GM18511 (cell line): Measurements from ENCODE around the gene HOXA7.

Source experiments
- ATAC-seq: cut with Tn5 transposase; IDR thresholded peaks from one replicate; pipeline ENCODE4 v1.9.1; 2021; ENCODE audit warnings: mild to moderate bottlenecking, moderate library complexity; ENCODE audit not compliant: unreplicated experiment

HOXA7 gene

DNA sequence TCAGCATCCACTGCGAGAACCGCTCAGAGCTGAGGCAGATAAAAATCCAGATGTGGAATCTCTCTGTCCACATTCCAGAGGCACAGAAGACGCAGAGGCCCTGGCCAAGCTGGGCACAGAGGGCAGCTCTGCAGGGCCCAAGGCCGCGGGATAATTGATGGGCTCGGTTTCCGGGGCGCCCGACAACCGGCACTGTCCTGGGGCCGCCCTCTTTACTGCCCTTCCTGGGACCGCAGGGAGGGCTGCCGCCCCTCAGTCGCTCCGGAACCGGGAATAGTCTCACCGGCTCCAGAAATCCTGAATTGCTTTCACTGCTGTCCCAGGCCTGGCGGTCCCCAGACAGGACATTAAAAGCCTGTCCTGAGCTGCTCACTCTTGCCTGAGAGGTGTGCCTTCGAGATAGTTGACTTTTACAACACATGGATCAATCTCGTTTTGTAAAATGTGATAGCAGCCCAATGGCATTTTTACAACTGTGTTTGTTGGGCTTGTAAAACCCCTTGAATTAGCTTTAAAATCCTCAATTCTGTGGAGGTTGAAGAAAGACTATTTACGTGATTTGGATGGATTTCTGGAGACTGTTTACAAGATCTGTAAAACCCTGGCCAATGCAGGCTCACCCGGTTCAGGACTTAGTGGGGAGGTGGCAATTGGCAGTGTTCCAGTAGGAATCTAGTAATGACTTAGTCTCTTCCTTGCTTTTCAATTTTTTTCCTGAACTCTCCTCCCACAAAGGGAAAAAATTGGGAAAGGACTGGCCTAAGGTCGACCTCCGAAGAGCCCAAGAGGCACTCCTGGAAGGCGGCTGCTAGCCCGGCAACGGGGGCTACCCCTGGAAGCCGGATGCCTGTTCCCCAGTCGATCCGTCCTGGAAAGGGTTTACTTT lies 7.5 kb downstream of the HOXA7 start:
- no peak for ATAC-seq

GRCh38 chr7:27148031-27148755 lies 8.3 kb downstream of the HOXA7 start:
- ATAC-seq, result no peak

DNA sequence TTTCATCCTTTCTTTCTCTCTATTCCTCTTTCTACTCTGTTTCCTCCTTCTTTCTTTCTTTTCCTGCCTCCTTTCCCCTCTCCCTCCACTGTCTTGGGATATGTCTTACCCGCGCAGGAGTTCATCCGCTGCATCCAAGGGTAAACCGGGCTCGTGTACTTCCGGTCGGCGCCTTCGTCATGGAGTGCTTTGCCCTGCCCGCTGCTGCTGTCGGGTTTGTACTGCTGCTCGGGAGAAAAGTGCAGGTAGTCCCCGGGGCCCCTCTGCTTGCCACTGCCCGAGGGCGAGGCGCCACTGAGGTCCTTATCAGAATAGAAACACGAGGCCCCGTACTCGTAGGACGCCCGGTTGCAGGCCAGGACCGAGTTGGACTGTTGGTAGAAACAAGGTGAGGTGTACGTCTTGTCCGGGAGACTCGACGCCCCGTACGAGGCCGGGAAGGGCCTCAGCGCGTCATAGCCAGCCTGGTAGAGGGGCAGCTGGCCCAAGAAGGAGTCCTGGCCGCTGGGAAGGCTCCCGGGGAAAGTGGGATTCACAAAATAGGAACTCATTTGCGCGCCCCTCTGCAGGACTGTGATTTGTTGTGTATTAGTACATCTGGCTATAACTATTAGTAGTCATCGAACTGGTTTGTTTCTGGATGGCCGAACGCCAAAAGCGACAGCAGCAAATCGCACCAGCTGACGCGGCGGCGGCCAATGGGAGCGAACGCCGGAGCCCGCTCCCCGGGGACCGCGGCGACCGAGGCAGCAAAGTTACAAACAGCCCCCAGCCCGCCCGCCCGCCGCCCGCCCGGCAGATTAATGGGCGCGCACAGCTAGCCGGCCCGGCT lies 9.1 kb downstream of the HOXA7 start, which contains the start of gene HOXA6:
HOXA6 (minus strand) TSS at position 576 of the 832 bp plus-strand sequence; CDS start at position 551, 25 bp downstream.
- no peak for ATAC-seq

GRCh38 chr7:27146491-27147198 lies 9.8 kb downstream of the HOXA7 start:
- ATAC-seq, result no peak

DNA sequence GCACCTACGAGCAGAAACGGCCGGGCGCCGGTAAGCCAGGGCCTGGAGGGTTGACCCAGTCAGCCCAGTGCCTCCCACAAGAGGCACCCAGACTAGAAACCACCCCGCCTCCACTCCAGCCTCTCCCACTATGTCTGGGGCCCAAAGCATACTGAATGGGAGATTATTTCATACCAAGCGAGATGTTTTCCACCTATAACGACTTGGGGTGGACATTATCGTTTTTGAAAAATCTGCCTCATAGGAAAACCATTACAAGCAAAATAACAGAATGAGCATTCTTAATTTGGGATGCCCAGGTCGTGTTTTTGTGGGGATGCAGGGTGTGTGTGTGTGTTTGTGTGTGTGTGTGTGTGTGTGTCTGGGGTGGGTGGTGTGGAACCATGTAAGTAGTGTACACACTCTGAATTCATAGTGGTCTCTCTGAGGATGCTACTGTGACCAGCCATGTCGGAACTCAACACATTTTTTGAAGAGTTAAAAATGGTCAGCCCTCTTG lies 10.5 kb downstream of the HOXA7 start:
- no peak for ATAC-seq

GRCh38 chr7:27145165-27145913 lies 11.1 kb downstream of the HOXA7 start:
- no peak for ATAC-seq

GRCh38 chr7:27144781-27145164 lies 11.7 kb downstream of the HOXA7 start:
- ATAC-seq, result no peak

DNA sequence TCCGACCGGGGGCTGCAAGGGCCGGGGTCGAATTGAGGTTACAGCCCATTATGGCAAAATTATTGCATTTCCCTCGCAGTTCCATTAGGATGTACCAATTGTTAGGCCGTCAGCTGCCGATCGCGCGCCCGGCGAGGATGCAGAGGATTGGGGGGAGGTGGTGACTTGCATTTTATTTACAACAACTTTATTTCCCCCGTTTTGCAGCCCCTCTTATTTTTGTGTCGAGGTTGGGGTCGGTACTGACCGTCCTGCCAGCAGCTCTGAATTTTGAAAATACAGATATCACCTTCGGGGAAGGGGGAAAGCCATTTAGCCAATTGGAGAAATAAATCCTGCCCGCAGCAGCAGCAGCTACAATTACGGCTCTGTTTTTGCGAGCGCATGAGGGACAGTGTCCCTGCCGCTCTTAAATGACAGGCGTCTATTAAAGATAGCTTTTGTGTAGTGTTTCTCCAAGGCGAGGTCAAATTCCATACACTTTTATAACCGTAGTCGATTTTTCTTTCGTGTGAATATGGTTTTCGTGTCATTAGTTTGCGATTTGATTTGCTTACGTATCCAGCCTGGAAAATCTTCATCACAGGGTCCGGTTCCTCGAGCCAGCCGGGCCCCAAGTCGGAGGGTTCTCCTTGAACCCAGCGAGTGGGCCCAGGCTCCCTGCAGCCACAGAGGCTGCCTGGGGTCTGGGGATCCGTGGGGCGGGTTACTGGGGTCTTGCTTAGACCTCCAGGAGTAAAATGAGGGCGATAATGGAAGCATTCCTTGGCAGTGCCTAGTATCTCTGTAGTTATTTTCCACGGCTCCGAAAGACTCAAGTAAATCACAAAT lies 12.3 kb downstream of the HOXA7 start:
- no peak for ATAC-seq

GRCh38 chr7:27143023-27143949 lies 13.2 kb downstream of the HOXA7 start, which contains the start of gene HOXA5:
HOXA5 (minus strand) TSS chr7:27143681; CDS start chr7:27143607, 74 bp downstream.
- peak; percentile 71 for ATAC-seq

- ATAC-seq, result no peak
Measured at GRCh38 chr7:27142580-27143022, 13.9 kb downstream of the HOXA7 start.

DNA sequence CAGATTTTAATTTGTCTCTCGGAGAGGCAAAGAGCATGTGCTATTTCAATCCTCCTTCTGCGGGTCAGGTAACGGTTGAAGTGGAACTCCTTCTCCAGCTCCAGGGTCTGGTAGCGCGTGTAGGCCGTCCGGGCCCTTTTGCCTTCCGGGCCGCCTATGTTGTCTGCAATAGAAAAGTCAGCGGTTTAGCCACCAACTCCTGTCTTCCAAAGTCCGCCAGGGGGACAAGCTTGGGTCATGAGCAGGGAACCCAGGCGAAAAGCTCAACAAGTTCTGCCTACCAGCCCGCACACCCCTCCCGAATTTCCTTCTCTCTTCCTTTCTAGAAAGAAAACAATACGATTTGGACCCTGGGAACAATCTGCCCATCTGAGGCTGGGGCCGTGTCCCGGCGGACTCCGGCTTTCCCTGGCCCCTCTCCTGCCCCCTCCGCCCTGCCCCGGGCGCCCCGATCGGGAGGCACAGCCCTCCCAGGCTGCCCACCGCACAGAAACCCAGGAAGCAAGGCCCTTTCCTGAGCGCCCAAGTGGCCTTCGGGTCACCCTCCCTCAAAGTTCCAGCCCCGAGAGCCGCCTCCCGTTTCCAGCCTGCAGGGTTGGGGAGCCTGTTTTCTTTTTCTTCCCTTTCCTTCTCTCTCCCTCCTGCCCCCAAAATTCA lies 14.4 kb downstream of the HOXA7 start:
- ATAC-seq, result no peak

- no peak for ATAC-seq
Measured at GRCh38 chr7:27141137-27141922, 15.1 kb downstream of the HOXA7 start.

DNA sequence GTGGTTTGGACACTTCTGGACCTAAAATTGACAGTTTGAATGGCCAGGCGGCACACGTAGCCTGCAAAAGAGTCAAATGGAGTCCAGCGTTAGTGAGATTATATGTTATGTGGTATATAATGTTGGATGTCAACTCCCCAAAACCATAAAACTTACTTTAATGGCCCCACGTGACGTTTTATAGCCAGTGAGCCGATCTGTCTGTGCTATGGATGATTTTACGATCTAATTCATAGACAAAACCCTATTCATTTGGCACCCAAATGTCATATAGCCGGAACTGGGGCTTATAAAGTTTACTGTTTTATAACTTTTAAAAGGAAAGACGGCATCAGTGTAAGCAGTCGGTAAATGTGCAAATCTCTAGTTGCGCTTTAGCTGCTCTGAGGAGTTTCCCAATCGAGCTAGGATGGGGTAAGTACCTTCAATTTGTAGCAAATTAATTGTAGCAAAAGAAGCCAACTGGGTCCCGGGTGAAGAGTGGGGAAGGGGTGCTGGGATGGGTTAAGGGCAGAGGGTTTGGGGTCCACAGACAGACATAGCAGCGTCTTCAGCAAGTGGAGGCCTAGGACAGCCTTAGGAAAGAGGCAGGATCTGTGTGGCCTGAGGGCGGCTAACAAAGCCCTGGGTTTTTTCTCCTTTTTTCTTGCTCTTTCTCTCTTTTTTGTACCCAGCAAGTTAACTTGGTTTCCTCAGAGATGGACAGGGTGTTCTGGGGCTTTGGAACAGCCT lies 16.2 kb downstream of the HOXA7 start:
- no peak for ATAC-seq

- no peak for ATAC-seq
Measured at GRCh38 chr7:27139334-27140125, 16.9 kb downstream of the HOXA7 start.

- ATAC-seq, result no peak
Measured at GRCh38 chr7:27138985-27139333, 17.5 kb downstream of the HOXA7 start.
